PC-3 (cell line): ENCODE measurements around the gene ZNF554.

Source experiments
- CTCF ChIP-seq: fragments of 300-600 bp; sonication (generic); conservative IDR thresholded peaks from 2 replicates; pipeline ENCODE4 v1.5.1; 2017; ENCODE audit warnings: antibody characterized with exemption, low read depth, mild to moderate bottlenecking, low read length
- EZH2 ChIP-seq: fragments of 300-600 bp; sonication (generic); IDR thresholded peaks from one replicate; pipeline ENCODE4 v1.6.1; 2017; ENCODE audit warnings: antibody characterized with exemption, mild to moderate bottlenecking, low read length; ENCODE audit not compliant: unreplicated experiment

DNA sequence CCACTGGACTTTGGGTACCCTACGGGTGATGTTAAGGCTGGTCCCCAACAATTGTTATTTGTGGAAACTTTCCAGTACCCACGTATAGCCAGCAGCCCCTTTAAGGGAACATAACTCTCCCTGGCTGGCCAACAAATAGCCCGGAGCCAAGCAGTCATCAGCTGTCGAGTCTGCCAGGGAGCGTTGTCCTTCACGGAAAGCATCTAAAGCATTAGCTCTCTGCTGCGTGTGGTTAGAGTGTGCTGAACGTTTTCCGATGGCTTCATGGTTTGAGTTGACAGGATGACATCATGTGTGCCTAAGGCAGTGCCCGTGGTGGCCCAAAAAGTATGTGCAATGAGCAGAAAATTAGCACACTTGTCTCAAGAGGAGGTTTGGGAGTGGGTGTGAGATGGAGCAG is 44.1 kb downstream of the ZNF554 start:
- TF ChIP-seq EZH2 = no peak
- no peak for TF ChIP-seq CTCF
